HG03060 (cell line): ENCODE data around the gene PRDM7.

ENCODE experiments used
- ATAC-seq: cut with Tn5 transposase; IDR thresholded peaks from one replicate; pipeline ENCODE4 v1.9.1; 2021; ENCODE audit warnings: low read depth, moderate number of reproducible peaks; ENCODE audit not compliant: unreplicated experiment

Gene PRDM7

DNA sequence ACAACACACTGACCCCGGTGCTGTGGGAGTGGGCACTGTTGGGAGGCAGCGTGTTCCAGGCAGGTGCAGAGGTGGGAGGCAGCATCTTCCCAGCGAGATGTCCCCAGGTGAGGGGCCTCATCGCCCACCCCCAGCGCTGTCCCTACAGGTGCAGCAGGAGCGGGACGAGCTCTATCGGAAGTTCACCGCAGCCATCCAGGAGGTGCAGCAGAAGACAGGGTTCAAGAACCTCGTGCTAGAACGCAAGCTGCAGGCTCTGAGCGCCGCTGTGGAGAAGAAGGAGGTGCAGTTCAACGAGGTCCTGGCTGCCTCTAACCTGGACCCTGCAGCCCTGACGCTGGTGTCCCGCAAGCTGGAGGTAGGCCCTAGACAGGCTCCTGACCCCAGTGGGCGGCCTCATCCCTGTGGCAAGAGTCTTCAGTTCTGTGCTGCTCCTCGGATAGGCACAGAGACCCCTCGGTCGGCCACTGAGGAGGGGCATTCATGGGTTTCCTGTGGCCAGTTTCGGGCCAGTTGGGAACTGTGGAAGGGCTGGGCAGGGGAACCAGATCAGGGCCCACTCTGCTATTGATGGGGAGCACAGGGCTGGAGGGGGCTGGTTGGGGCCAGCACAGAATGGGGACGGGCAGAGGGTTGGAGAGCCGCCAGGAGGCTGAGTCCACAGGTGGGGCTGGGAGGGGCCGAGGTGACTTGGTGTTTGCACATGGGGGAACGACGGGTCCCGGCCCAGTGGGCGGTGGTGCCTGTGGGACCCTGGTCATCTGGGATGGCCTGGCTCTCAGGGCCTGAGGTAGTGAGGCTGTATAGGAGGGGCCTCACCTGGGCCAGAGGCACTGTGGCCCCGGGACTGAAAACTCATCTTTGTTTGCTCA is 36.7 kb downstream of the PRDM7 start:
- ATAC-seq = no peak

DNA sequence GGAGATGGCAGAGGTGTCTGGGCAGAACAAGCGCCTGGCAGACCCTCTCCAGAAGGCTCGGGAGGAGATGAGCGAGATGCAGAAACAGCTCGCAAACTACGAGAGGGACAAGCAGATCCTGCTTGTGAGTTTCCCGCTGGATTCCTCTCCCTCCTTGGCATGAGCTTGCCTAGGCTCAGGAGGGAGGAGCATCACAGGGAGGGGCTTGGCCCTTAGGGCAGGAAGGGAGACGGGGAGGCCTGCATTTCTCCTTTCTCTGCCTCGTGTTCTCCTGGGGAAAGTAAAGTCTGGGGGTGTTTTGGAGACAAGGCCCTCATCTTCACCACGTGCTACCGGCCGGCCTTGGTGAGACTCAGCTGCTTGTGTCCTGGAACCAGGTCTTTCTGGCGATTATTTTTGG is 39.9 kb downstream of the PRDM7 start:
- no peak for ATAC-seq

DNA sequence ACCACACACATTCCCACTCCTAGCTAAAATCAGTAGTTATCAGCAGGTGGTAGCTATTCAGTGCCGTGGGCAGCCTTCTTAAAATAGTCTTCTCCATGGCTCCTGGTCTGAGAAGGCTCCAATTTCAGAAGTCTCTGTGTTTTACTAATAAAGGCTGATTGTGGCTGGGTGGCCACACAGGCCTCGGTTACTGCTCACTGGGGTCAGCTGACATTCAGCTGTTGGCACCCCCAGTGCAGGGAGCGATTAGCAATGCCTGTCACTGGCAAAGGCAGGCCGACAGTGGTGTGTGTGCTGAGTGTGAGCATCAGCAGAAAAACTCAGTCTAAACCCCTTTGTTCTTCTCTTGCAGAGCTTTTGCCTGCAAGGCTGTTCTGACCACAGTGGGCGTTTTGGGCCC is 41.2 kb downstream of the PRDM7 start:
- ATAC-seq = no peak

DNA sequence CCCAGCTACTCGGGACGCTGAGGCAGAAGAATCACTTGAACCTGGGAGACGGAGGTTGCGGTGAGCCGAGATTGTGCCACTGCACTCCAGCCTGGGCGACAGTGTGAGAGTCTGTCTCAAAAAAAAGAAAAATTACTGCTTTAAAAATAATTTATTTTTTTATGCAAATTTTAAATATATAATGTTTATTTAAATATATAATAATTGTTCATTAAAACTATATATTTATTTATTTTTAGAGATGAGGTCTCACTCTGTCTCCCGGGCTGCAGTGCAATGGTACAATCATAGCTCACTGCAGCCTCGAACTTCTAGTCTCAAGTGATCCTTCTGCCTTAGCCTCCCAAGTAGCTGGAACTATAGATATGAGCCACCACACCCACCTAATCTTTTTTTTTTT is 42.6 kb downstream of the PRDM7 start:
- no peak for ATAC-seq

DNA sequence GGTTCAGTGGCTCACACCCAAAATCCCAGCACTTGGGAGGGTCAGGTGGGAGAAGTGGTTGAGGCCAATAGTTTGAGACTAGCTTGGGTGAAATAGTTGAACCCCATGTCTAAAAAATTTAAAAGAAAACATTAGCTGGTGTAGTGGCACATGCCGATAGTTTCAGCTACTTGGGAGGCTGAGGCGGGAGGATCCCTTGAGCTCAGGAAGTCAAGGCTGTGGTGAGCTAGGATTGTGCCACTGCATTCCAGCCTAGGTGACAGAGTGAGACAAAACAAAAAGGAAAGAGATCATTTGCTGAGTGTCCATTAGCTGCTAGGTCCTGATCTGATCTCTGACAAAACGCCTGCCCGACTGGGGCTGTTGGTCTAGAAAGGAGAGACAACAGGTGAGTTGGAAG is 43.7 kb downstream of the PRDM7 start:
- ATAC-seq = no peak

DNA sequence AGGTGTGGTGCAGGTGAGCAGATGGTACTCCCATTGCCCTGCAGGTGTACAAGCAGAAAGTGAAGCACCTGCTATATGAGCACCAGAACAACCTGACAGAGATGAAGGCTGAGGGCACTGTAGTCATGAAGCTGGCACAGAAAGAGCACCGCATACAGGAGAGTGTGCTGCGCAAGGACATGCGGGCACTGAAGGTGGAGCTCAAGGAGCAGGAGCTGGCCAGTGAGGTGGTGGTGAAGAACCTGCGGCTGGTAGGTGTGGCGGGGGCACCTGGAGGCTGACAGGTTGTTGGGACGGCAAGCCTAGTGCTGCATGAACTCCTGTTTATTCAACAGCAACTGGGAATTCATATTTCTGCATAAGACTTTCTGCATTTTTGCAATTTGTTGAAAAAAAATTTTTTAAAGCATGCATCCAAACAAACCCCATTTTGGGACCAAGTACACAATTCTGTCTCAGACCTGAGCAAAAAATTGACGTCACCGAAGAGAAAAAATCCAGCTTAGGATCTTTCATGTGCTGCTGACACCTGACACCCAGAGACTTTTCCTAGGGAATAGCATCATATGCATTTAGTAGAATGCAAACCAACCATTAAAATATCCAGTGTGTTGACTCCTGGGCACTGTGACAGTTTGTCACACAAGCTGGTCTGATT is 44.3 kb downstream of the PRDM7 start:
- ATAC-seq = no peak

DNA sequence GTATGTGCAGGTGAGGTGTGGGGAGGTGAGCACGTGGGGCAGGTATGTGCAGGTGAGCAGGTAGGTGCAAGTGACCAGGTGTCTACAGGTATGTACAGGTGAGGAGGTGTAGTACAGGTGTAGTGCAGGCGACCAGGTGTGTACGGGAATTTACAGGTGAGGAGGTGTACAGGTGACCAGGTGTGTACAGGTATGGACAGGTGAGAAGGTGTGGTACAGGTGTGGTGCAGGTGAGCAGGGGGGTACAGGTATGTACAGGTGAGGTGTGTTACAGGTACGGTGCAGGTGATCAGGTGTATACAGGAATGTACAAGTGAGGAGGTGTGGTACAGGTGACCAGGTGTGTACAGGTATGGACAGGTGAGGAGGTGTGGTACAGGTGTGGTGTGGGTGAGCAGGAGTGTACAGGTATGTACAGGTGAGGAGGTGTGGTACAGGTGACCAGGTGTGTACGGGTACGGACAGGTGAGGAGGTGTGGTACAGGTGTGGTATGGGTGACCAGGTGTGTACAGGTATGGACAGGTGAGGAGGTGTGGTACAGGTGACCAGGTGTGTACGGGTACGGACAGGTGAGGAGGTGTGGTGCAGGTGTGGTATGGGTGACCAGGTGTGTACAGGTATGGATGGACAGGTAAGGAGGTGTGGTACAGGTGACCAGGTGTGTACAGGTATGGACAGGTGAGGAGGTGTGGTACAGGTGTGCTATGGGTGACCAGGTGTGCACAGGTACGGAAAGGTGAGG is 45.0 kb downstream of the PRDM7 start:
- no peak for ATAC-seq

DNA sequence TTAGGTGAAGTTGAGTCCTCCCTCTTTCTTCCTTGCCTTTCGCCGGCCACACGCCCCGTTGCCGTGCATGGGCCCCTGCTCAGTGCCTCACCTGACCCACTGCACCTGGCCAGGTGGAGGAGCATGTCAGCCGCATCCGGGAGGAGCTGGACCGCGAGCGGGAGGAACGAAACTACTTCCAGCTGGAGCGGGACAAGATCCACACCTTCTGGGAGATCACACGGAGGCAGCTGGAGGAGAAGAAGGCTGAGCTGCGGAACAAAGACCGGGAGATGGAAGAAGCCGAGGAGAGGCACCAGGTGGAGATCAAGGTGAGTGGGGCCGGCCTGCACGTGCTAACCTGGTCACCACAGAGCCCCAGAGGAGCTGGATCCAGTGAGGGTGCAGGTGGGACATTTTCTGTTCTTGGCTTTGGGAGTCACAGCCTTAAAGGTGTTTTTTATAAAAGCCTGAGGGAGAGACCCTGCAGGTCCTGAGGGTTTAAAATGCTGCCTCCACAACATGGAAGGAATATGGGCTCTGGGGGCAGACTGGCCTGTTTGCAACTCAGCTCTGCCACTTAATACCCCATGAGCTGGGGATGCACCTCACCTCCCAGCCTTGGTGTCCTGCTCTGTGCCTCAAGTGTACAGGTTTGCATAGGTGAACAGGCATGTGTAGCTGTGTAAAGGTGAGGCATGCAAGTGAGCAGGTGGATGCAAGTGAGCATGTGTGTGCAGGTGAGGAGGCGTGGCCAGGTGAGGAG is 45.8 kb downstream of the PRDM7 start:
- ATAC-seq = no peak

DNA sequence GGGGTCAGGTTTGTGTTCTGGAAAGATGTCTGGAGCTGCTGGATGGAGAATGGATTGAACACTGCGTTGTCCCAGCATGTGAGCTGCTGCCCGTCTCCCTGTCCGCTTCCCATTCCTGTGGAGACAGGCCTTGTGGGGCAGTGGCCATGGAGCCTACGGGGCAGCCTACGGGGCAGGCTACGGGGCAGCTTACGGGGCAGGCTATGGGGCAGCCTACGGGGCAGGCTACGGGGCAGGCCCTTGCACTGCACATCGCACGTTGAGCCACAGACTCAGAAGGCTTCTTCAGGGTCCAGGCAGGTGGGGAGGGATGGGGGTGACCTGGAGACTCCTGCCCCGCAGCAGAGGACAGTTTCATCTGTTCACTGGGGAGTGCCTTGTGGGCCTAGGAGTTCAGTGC is 48.1 kb downstream of the PRDM7 start:
- ATAC-seq = no peak

DNA sequence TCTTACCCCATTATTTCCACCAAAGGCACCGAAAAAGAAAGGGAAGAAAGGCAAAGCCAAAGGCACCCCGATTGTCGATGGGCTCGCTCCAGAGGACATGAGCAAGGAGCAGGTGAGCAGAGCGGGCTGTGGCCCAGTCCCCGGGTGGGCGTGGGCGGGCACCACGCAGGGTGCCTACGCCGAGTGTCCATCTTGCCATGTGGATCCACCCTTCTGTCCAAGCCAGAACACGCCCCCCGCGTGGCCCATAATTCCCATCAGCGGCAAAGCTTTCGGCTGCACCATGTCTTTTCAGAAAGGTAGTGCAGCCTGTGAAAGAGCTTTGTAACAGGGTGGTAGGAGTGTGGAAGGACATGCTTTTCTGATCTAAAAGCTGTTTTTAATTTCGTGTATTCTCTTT is 49.5 kb downstream of the PRDM7 start:
- no peak for ATAC-seq

DNA sequence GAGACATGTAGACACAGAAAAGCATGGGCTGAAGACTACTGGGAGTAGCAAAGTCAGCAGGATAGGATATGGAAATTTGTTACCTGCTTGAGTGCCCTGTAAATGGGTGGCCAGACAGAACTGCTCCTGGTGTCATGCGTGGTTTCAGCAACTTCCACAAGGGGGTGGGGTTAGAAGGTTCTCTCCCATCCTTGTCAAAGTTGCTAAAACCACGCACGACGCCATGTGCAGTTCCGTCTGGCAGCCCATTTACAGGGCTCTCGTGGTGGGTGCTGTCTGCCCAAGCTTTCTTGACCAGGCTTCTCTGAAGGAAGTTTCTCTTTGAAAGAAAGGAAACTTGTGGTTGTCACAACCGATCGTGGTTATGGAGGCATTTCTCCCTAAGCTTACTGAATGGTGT is 51.0 kb downstream of the PRDM7 start:
- no peak for ATAC-seq

DNA sequence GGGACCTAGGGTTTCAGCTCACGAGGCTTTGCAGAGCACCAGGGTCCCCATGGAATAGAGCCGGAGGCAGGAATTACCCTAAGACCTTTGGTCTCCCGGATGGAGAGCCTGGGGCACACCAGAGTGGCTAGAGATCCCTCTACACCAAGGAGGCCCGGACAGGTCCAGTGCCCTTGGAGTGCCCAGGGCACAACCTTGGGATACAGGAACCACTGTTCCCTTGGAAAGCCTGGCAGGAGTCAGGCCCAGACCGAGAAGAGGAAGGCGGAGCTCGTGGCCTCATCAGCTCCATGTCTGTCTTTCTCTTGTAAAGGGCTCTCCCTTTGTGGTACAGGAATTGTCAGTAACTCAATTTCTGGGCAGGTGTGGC is 54.1 kb downstream of the PRDM7 start:
- ATAC-seq = no peak

DNA sequence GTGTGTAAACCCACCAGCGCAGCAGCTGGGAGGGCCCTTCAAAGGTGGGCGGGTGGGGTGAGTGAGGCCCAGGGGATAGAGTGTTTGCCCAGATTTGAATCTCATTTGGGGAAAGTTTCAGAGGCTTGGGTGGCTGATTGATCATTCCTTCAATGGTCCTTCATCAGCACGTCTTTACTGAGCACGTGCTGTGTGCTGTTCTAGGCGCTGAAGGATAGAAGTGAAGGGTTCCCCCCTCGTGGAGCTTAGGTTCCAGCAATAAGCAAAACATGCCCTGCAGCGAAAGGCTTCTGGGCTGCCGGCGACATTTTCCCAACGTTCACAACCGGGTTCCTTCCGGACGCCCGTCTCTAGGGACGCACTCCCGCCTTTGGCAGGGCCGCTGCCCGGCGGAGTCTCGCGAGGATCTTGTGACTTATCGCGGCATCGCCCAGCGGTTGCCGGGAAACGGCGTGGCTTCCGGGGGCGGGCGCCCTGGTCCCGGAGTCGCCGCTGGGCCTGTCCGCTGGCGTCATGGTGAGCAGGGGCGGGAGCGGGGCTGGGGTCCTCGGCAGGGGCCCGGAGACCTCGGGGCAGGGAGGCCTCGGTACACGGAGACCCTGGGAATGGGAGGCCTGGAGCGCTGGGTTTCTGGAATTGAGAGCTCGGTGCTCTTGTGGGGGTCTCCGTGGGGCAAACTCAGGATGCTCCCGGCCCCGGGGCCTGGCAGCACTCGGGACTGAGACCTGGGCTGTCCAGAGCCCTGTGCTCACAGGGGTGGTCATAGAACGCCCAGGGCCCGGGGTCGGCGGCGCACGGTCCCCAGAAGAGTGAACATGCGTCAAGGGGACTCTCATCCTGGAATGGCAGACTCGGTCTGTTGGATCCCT is 54.7 kb downstream of the PRDM7 start:
- ATAC-seq = no peak

DNA sequence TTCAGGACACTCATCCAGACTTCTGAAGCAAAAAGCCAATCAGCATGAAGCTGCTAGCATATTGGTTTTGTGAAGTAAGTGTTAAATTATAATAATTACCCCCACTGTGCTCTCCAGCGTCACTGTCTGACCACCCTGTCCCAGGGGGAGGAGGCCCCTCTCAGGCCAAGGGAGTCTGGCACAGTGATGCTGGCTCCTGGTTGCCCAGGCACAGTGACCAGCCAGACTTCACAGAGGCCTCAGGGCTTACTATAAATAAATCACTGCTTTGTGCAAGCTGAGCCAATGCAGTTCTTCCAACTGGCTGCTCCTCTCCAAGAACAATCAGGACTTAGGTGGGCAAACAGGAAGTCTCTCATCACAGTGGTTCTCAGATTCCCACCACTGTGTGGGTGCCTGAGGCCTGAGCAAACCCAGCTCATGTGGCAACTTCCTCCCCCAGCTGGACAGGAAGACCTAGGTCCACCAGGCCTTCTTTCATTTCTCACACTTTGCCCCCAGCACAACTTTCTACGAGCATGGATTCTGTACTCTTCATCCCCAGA is 56.2 kb downstream of the PRDM7 start:
- ATAC-seq = no peak

DNA sequence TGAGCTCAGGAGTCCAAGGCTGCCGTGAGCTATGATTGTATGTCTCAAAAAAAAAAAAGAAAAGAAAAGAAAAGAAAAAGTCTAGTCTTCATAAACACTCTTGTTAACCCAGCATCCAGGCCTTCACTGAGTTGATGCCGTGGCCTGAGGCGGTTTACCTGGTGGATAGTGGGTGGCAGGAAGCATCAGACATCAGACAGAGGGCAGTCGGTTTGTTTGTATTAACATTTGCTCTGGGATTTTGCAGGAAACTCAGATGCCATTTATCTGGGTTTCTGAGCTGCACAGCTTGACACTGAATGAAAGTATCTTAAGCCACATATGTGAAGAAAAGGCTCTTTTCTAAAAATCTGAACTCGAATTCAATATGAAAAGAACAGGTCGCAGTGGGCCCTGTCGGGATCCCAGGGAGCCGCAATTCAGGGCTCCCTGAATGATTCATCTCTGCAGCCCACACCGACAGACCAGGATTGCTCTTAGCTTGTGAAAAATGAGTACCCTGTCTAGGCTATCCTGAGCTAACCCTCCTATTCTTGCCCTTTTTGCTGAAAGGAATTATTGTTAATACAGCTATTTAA is 56.8 kb downstream of the PRDM7 start:
- no peak for ATAC-seq

DNA sequence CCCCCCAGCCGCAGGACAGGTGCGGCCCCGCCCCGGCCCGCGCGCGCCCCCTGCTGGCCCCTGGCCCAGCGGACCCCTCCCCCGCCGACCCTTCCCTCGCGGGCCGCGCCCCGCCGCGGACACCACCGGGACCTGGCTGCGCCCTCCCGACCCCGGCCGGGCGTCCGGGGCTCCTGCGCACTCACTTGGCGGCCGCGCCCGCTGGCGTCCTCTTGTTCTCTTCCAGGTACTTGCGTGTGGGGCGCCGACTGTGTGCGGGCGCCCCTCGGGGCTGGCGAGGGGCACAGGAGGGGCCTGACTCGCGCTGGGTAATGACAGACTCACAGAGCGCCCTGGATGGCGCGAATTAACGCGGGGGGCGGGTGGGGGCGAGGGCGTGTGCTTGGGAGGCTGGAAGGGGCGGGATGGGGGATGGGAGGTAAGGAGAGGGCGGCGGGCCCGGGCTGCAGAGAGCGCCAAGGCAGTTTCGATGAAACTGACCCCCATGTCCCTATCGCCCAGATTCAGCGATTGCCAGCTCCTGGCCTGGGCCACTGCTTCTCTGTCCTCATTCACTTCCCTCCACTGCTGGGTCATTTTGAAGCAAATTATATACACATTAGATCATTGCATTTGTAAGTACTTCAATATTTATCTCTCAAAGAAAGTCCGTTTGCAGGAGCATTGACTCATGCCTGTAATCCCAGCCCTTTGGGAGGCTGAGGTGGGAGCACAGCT is 57.4 kb downstream of the PRDM7 start:
- no peak for ATAC-seq

DNA sequence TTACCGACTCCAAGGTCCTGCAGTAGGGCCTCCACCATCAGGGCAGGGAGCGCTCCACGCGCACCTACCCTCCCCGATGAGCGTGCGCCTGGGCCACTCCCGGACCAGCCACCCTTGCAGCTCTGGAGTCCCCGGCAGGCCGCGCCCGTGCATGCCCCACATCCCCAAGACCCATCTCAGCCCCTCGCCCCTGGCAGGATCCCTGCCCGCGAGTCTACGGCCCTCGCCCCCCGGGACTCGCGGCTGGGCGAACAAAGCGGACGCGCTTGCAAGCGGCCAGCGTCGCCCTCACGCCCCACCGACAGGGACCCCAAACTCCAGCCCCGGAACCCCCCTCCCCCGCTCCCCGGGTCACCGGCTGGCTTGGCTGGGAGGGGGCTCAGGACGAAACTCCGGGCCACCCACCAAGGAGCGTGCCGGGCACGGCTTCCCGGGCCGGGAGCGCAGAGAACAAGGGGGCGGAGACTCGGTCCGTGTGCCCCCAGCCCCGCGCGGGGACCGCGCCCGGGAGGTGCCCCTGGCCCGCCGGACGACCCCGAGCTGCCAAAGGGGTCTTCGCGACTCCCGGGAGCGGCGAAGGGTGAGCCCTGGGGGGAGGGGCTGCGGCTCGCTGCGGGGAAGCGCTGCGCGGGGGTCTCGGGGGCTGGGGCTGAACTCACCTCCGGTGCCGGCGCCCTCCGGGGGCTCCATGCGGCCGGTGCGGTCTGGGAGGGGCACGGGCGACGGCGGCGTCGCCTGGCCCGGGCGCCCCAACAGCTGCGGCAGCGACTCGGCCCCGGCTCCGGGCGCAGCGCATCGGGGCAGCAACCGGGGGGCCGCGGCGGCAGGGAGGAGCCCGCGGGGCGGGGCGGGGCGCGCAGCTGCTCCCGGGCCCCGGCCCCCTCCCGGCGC is 58.2 kb downstream of the PRDM7 start, which contains the start of gene DBNDD1:
DBNDD1 (minus strand) TSS at position 805 of the 891 bp plus-strand sequence; CDS start at position 690, 115 bp downstream.
- ATAC-seq = no peak

DNA sequence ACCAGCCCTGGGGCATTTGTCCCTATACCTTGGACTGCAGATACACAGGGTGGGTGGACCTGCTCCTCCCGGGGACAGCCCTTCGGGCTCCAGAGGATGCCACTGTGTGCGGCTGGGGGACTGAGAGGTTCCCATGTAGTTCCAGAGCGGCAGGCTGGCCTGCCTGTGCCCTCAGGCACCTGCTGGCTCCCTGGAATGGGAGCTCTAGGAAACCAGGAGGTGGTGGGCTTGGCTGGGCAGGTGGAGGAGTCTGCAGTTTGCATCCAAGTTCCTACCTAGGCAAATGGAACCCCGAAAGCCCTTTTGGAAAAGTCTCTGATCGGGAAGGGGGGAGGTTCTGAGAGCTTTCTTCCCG is 58.9 kb downstream of the PRDM7 start:
- no peak for ATAC-seq
